ENCODE results near the gene OTOP2. TPM values are rescaled to one million over a fixed set of nuclear protein-coding genes. Genes with fewer than 3 reads are reported as not detected.
A peak's percentile ranks its signal among the peaks of the same experiment; 100 is the strongest.

OTOP2 gene
- total RNA-seq, 6 experiments from 2014 or later = not detected

GRCh38 chr17:74970395-74970794 is 46.3 kb downstream of the OTOP2 start:
- Mint-ChIP-seq H3K27ac (no peak overlapping the region), H3K4me1 (ENCODE audit: low read depth) (peaks cover 7% of the 10 kb centered on the region), H3K27me3 (ENCODE audit: insufficient read depth) (peaks cover 26% of the 10 kb centered on the region), H3K9me3 (no peaks in the 10 kb centered on the region; the same call in 1 of the 2 replicates), H3K36me3 (ENCODE audit: low read depth) (peaks cover 5% of the 10 kb centered on the region; the same call in 1 of the 2 replicates), H3K4me3 (no peak overlapping the region)
- TF ChIP-seq CTCF (IDR thresholded peaks at IDR 0.05) = no peak
- no peak for DNase-seq

DNA sequence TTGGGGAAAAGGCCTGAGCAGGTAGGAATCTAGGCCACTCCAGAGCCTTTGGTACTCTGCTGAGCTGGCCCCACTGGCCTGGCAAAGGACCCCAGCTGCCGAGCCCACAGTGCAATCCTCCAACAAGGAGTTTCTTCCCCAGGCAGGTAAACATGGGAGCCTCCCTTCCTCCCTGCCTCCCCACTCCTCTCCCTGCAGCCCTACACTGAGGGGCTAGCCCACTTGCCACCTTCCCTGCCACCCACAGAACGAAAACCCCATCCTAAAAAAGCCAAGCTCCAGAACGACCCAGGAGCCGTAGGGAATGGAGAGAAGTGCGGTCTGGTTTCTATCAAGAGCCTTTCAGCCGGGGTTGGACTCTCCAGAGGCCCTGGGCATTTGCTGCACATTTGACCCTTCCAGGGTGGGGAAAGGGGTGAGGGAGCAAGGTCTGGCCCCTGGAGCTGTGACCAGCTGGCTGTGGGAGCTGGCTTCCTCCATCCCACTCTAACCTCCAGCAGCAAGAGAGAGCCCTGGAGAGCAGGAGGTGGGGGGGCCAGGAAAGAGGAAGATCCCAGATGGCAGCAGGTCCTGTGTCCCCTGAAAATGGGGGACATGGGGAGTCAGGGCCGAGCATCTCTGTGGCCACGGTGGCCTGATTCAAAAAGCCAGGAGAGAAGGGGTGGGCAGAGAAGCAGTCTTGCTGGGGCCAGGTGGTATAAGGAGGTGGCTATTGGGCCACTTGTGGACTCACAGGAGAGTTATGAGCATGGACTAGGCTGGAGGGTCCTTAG is 47.2 kb downstream of the OTOP2 start:
- H3K36me3 Mint-ChIP-seq (ENCODE audit: low read depth) = peaks cover 5% of the 10 kb centered on the region; the same call in 1 of the 2 replicates
- TF ChIP-seq CTCF (IDR thresholded peaks at IDR 0.05) = no peak
- no peak for DNase-seq
- H3K9me3 Mint-ChIP-seq = no peaks in the 10 kb centered on the region; the same call in 1 of the 2 replicates
- no peak overlapping the region for H3K4me3 Mint-ChIP-seq
- H3K27ac Mint-ChIP-seq = no peak overlapping the region
- H3K4me1 Mint-ChIP-seq (ENCODE audit: low read depth) = peaks cover 7% of the 10 kb centered on the region
- H3K27me3 Mint-ChIP-seq (ENCODE audit: insufficient read depth) = peaks cover 26% of the 10 kb centered on the region

DNA sequence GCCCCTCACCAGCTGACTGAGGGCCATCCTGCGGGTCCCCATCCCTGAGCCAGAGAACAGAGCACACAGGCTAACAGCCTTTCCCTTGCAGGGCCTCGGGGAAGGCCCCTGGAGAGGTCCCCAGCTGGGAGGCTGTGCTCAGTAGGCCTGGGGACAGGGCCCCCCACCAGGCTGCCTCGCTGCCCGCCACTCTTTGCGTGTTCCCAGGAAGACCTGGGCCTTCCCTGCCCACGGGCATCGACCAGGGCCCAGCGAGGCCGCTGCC is 47.7 kb downstream of the OTOP2 start:
- Mint-ChIP-seq H3K27ac (no peak overlapping the region), H3K4me1 (ENCODE audit: low read depth) (peaks cover 7% of the 10 kb centered on the region), H3K27me3 (ENCODE audit: insufficient read depth) (peaks cover 26% of the 10 kb centered on the region), H3K9me3 (no peaks in the 10 kb centered on the region; the same call in 1 of the 2 replicates), H3K36me3 (ENCODE audit: low read depth) (peaks cover 5% of the 10 kb centered on the region; the same call in 1 of the 2 replicates), H3K4me3 (no peak overlapping the region)
- DNase-seq = no peak
- TF ChIP-seq CTCF (IDR thresholded peaks at IDR 0.05) = no peak

- Mint-ChIP-seq H3K4me1 (ENCODE audit: low read depth) (peaks cover 7% of the 10 kb centered on the region), H3K36me3 (ENCODE audit: low read depth) (peaks cover 5% of the 10 kb centered on the region; the same call in 1 of the 2 replicates), H3K27ac (no peak within 1 kb of the TSS), H3K9me3 (no peaks in the 10 kb centered on the region; the same call in 1 of the 2 replicates), H3K4me3 (peak within 1 kb of the TSS; percentile 63), H3K27me3 (ENCODE audit: insufficient read depth) (peaks cover 26% of the 10 kb centered on the region)
- DNase-seq = no peak
- no peak for TF ChIP-seq CTCF (IDR thresholded peaks at IDR 0.05)
Observed at GRCh38 chr17:74972107-74972972, 48.3 kb downstream of the OTOP2 start, which contains the start of gene HID1. TSS of gene HID1 (minus strand) at chr17:74972759. CDS start at chr17:74972656, 103 bp downstream.

GRCh38 chr17:74972973-74973328 is 48.9 kb downstream of the OTOP2 start:
- Mint-ChIP-seq H3K27me3 (ENCODE audit: insufficient read depth) (peaks cover 26% of the 10 kb centered on the region), H3K36me3 (ENCODE audit: low read depth) (peaks cover 5% of the 10 kb centered on the region; the same call in 1 of the 2 replicates), H3K4me3 (peak overlapping the region; percentile 63), H3K4me1 (ENCODE audit: low read depth) (peaks cover 7% of the 10 kb centered on the region), H3K27ac (no peak overlapping the region), H3K9me3 (no peaks in the 10 kb centered on the region; the same call in 1 of the 2 replicates)
- no peak for DNase-seq
- TF ChIP-seq CTCF (IDR thresholded peaks at IDR 0.05) = no peak
